Endothelial cell (in vitro differentiated cells): ENCODE measurements around the gene MEIOC. TPM values are rescaled to one million over a fixed set of nuclear protein-coding genes. Genes with fewer than 3 reads are reported as not detected.
"Not testable (repeated sequence)": the region's sequence is repeated elsewhere in the genome, so short reads cannot be mapped to it uniquely, and the experiment has no call there.

ENCODE experiments used
- DNase-seq: peaks from one replicate; pipeline ENCODE4 v3.0.0; 2021; ENCODE audit warnings: low spot score
- H3K27ac Mint-ChIP-seq: one replicate; pipeline ENCODE4 v1.8.0; 2021; ENCODE audit warnings: mixed read lengths, inconsistent platforms; ENCODE audit not compliant: unreplicated experiment
- H3K27me3 Mint-ChIP-seq: one replicate; pipeline ENCODE4 v1.8.0; 2021; ENCODE audit warnings: mild to moderate bottlenecking, moderate library complexity, mixed read lengths, inconsistent platforms; ENCODE audit not compliant: unreplicated experiment
- H3K36me3 Mint-ChIP-seq: one replicate; pipeline ENCODE4 v1.8.0; 2021; ENCODE audit warnings: mild to moderate bottlenecking, low read depth, mixed read lengths, inconsistent platforms; ENCODE audit not compliant: unreplicated experiment
- H3K4me1 Mint-ChIP-seq: one replicate; pipeline ENCODE4 v1.8.0; 2021; ENCODE audit warnings: mild to moderate bottlenecking, mixed read lengths, inconsistent platforms; ENCODE audit not compliant: unreplicated experiment
- H3K4me3 Mint-ChIP-seq: one replicate; pipeline ENCODE4 v1.8.0; 2021; ENCODE audit warnings: mild to moderate bottlenecking, mixed read lengths, inconsistent platforms; ENCODE audit not compliant: unreplicated experiment
- H3K9me3 Mint-ChIP-seq: one replicate; pipeline ENCODE4 v1.8.0; 2021; ENCODE audit warnings: mixed read lengths, inconsistent platforms; ENCODE audit not compliant: unreplicated experiment
- total RNA-seq: library from RNA; stranded (reverse); fragmentation: NEBNext Ultra II Directional; extraction: Animal tissue kit (Norgen Biotek cat#: 25700); gene quantifications from one replicate; pipeline ENCODE4 v1.2.1, GENCODE V29; 2021; ENCODE audit not compliant: unreplicated experiment
- TF ChIP-seq, protein P1 (sequence below): fragments of 200-600 bp; sonication (generic); IDR thresholded peaks from one replicate; pipeline ENCODE4 v1.5.0; 2021; ENCODE audit warnings: antibody characterized with exemption; ENCODE audit not compliant: unreplicated experiment

The MEIOC gene
- total RNA-seq, 1 donor from 2014 or later: not detected

DNA sequence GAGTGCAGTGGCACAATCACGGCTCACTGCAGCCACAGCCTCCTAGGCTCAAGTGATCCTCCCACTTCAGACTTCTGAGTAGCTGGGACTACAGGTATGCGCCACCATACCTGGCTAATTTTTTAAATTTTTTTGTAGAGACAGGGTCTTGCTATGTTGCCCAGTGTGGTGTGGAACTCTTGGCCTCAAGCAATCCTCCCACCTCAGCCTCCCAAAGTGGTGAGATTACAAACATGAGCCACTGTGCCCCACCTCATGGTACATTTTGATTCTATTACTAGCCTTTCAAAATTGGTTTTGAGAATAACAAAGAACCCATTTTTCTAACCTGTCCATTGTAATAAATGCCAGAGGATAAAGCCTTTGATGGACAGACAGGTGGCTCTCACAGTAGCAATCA lies 31.9 kb downstream of the MEIOC start:
- Mint-ChIP-seq H3K4me1 (peaks cover 14% of the 10 kb centered on the region), H3K27ac (no peak overlapping the region), H3K9me3 (no peaks in the 10 kb centered on the region), H3K27me3 (peaks cover 3% of the 10 kb centered on the region), H3K36me3 (peaks cover 13% of the 10 kb centered on the region), H3K4me3 (peak overlapping the region; percentile 97)
- no peak for DNase-seq
- TF ChIP-seq, protein P1, sequence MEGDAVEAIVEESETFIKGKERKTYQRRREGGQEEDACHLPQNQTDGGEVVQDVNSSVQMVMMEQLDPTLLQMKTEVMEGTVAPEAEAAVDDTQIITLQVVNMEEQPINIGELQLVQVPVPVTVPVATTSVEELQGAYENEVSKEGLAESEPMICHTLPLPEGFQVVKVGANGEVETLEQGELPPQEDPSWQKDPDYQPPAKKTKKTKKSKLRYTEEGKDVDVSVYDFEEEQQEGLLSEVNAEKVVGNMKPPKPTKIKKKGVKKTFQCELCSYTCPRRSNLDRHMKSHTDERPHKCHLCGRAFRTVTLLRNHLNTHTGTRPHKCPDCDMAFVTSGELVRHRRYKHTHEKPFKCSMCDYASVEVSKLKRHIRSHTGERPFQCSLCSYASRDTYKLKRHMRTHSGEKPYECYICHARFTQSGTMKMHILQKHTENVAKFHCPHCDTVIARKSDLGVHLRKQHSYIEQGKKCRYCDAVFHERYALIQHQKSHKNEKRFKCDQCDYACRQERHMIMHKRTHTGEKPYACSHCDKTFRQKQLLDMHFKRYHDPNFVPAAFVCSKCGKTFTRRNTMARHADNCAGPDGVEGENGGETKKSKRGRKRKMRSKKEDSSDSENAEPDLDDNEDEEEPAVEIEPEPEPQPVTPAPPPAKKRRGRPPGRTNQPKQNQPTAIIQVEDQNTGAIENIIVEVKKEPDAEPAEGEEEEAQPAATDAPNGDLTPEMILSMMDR: no peak

DNA sequence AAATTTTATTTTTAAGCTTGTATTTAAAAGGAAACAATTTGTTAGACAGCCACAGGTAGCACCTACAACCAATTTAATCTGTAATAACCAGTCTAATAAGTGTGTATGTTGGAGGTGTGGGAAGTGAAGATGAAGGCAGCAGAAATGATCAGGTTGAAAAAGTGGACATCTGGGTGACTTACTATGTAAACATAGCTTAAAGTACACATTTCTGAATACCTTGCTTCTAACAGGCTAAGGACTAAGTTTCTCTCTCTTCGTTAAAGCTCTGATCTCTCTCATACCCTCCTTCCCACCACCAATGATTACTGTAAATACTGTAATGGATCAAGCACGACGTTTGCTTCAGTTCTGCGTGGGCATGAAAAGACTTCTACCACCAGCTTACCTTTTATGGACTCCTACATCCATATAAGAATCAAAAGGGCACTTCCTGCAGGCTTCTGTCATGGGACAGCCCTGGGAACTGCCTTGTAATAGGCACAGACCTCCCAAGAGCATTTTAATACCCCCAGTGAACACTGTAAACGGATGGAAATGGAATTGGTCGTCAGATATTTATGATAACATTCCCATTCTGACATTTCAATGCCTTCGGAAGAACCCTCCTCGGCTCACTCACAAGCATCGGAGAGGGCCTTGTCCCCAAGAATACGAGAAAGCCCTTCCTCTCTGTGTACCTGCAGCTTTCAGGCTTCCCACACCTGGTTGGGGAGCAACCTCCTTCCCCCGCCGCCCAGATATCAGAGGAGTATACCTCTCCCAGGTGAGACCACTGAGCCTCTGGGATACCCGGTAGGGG lies 32.6 kb downstream of the MEIOC start:
- H3K4me3 Mint-ChIP-seq: peak overlapping the region; percentile 97
- TF ChIP-seq, protein P1: no peak
- peaks cover 7% of the 10 kb centered on the region for H3K36me3 Mint-ChIP-seq
- DNase-seq: no peak
- H3K27me3 Mint-ChIP-seq: peaks cover 3% of the 10 kb centered on the region
- peak overlapping the region; percentile 80 for H3K27ac Mint-ChIP-seq
- H3K4me1 Mint-ChIP-seq: peaks cover 14% of the 10 kb centered on the region
- no peaks in the 10 kb centered on the region for H3K9me3 Mint-ChIP-seq

DNA sequence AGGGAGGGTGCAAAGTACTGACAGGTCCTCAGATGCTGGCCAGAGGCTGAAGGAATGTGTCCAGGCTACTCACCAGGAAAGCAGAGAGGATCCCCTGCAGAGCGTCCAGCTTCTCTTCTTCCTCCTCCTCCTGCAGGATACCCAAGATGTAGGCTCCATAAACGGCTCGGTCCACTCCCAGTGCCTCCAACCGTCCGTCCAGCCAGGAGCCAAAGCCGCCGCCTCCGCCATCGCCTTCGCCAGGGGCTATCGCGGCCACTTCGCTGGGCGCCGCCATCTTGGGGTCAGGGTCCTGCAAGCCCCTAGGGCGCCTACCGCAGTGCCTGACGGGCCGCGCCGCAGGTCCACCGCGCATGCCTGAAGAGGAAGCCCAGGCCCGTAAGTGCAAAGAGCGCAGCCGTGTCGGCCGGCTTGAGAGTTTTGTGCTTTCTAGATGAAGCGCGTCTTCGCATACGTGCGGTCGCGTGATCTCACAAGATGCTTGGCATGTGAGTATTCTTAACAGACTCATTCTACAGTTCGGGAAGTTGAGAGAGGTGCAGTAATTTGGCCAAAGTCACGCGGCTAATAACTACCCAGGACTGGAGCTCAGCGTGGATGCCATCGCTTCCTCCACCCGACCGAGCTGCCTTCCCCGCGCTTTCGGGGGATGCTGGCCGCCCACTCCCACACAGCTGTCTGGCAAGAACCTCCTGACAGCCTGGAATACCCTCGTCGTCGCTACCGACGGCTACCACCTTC lies 33.4 kb downstream of the MEIOC start, which contains the start of gene CCDC43:
Gene CCDC43 (minus strand): TSS at position 300 of the 741 bp plus-strand sequence. CDS start 23 bp downstream, at position 277.
- Mint-ChIP-seq H3K36me3 (peaks cover 5% of the 10 kb centered on the region), H3K9me3 (no peaks in the 10 kb centered on the region), H3K4me1 (peaks cover 14% of the 10 kb centered on the region), H3K27ac (peak within 1 kb of the TSS; percentile 80), H3K4me3 (peak within 1 kb of the TSS; percentile 97), H3K27me3 (peaks cover 3% of the 10 kb centered on the region)
- peak; percentile 95 for DNase-seq
- TF ChIP-seq, protein P1: no peak

DNA sequence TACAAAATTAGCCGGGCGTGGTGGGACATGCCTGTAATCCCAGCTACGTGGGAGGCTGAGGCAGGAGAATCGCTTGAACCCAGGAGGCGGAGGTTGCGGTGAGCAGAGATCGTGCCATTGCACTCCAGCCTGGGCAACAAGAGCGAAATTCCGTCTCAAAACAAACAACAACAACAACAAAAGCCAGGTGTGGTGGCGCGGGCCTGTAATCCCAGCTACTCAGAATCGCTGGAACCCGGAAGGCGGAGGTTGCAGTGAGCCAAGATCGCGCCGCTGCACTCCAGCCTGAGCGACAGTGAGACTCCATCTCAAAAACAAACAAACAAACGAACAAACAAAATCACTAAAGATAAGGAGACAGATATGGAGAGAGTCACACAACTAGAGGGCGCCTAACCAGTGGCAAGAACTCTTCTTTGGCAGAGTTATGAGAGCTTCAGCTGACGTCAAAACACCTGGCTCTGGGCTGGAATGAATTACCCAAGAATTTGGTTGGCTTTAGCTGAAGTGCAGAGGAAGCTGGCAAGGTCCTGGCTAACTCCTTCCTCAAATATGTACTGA lies 34.6 kb downstream of the MEIOC start:
- not testable (repeated sequence) for DNase-seq, H3K36me3 Mint-ChIP-seq, H3K9me3 Mint-ChIP-seq, H3K27me3 Mint-ChIP-seq, H3K27ac Mint-ChIP-seq
- Mint-ChIP-seq H3K4me3 (peak overlapping the region; percentile 60), H3K4me1 (peaks cover 14% of the 10 kb centered on the region)

DNA sequence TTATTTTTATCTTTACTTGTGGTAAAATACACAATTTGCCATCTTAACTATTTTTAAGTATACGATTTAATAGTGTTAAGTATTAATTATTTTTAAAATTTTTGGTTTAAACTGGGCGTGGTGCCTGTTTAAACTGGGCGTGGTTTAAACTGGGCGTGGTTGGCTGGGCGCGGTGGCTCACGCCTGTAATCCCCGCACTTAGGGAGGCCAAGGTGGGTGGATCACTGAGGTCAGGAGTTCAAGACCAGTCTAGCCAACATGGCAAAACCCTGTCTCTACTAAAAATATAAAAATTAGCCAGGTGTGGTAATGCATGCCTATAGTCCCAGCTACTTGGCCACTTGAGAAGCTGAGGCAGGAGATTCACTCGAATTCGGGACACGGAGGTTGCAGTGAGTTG lies 37.3 kb downstream of the MEIOC start:
- peaks cover 3% of the 10 kb centered on the region for H3K27me3 Mint-ChIP-seq
- peaks cover 3% of the 10 kb centered on the region for H3K36me3 Mint-ChIP-seq
- no peak for DNase-seq
- H3K4me3 Mint-ChIP-seq: no peak overlapping the region
- TF ChIP-seq, protein P1: no peak
- no peaks in the 10 kb centered on the region for H3K9me3 Mint-ChIP-seq
- H3K27ac Mint-ChIP-seq: no peak overlapping the region
- H3K4me1 Mint-ChIP-seq: peaks cover 12% of the 10 kb centered on the region

DNA sequence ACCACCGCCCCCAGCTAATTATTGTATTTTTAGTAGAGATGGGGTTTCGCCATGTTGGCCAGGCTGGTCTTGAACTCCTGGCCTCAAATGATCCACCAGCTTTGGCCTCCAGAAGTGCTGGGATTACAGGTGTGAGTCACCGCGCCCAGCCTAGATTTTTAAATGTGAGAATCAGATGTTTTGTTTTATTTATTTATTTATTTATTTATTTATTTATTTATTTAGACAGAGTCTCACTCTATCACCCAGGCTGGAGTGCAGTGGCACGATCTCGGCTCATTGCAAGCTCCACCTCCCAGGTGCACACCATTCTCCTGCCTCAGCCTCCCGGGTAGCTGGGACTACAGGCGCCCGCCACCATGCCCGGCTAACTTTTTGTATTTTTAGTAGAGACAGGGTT lies 44.0 kb downstream of the MEIOC start:
- not testable (repeated sequence) for H3K4me1 Mint-ChIP-seq, H3K36me3 Mint-ChIP-seq, DNase-seq, H3K4me3 Mint-ChIP-seq, H3K27ac Mint-ChIP-seq, H3K9me3 Mint-ChIP-seq, H3K27me3 Mint-ChIP-seq
